ENCODE measurements around the gene MRS2.
"Not testable (repeated sequence)": the region's sequence is repeated elsewhere in the genome, so short reads cannot be mapped to it uniquely, and the experiment has no call there.

Gene MRS2

GRCh38 chr6:24402697-24403500 is at the start of gene MRS2:
MRS2 (plus strand) TSS chr6:24402936; CDS start chr6:24403047, 111 bp downstream.
- in situ Hi-C loops (cut with HindIII; ENCODE audit: low sequenced_read_pairs) = no loop called here

DNA sequence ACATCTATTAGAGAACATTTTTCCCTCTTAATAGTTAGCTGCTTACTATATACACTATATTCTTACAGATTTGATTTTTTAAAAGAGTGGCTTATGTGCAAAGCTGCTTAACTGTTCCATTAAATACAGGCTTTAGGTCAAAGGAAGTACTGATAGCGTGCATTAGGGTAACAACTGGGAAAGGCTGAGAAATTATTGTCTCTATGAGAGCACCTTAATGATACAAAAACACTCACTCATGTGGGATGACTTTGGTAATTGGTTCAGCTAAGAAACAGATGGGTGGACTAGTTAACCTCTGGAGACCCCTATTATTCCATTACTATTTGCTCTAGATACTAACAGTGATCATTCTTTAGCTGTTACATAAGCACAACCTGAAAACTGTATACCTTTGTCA is 48.9 kb upstream of the MRS2 start:
- in situ Hi-C loops (cut with HindIII; ENCODE audit: low sequenced_read_pairs) = no loop called here

DNA sequence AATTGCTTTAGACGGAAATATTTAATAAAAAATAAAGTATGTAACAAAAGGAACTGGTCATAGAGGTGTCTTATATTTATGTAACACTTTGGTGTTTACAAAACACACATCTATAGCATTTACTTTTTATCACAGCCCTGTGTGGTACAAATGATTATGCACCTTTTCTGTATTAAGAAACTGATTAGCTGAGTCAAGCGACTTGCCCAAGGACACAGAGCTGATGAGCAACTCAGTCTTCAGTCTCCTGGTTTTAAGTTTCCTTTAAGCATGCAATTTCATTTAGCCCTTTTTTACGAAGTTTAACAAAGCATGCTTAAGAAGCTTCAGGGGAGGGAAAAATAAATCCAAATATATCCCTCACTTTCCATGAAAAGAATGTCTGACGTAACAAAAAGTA is 47.3 kb upstream of the MRS2 start:
- in situ Hi-C loops (cut with HindIII; ENCODE audit: low sequenced_read_pairs) = no loop called here

DNA sequence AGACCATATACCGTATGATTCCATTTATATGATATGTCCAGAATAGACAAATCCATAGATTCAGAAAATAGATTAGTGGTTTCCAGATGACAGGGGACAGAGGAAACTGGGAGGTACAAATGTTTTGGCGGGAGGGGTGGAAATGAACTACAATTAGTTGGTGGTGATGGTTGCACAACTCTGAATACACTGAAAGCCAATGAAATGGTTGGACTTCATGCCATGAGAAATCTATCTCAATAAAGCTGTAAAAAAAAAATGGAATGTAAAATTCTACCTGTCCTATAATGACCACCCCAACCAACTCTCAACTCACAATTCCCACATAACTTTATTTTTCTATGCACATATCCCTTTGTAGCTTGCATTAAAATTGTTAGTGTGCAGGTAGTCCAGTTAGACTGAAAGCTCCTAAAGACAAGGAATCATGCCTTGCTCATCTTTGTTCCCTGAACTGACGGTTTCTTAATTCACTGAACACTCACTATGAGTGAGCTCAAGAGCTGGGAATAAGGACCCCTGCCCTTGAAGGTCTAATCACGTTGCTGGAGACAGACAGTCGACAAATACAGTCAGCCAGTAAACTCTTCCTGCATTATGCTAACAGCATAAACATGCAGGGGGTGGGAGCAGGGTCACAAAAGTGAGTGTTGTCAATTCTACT is 46.3 kb upstream of the MRS2 start:
- in situ Hi-C loops (cut with HindIII; ENCODE audit: low sequenced_read_pairs) = no loop called here

GRCh38 chr6:24357336-24358218 is 45.2 kb upstream of the MRS2 start, which contains the start of gene DCDC2:
DCDC2 (minus strand) TSS chr6:24358059; CDS start chr6:24357750, 309 bp downstream.
- in situ Hi-C loops (cut with HindIII; ENCODE audit: low sequenced_read_pairs) = no loop called here

DNA sequence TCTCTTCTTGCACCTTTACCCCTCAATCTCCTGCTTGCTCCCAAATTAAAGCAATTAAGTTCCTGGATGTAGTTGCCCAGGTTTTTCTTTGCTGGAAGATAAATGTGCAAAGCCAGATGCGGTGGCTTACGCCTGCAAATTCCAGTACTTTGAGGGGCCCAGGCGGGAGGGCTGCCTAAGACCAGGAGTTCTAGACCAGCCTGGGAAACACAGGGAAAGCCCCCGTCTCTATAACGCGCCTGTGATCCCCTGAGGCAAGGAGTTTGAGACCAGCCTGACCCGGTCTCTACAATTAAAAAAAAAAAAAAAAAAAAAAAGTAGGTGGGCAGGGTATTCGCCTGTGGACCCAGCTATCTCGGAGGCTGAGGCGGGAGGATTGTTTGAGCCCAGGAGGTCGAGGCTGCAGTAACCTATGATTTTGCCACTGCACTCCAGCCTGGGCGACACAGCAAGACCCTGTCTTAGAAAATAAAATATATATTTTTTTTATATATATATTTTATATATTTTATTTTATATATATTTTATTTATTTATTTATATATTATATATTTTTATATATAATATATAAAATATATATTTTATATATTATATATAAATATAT is 44.4 kb upstream of the MRS2 start:
- in situ Hi-C loops (cut with HindIII; ENCODE audit: low sequenced_read_pairs) = no loop called here

DNA sequence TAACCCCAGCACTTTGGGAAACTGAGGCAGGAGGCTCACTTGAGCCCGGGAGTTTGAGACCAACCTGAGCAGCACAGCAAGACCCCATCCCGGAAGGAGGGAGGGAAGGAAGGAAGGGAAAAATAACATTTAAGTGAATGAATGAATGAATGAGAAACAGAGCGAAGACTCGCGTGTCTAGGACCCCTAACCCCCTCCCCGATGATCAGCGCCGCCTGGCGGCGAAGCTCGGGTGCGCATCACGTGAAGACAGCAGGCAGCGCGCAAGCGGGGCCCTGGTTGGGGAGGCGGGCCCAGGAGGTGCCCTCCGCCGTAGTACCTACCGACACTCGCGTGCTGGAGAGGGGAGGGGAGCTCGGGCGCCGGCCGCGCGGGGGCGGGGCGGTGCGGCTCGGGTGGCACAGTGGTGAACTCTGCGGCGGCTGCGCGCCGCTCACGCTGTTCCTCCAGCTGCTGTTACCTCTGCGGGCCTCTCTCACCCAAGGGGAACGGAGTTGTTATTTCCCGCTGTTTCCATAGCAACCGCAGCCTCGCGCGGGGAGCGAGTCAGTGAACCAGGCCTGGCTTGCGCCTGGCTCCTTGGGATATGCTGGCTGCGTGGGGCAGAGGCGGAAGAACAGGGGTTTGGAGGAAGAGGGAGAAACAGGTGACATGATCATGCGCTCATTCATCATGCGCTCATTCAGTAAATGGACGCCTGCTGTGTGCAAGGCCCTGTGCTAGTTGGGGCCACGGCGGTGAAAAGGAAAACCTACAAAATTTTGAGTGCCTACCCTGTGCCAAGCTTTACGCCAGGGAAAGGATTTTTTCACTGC is 42.9 kb upstream of the MRS2 start:
- in situ Hi-C loops (cut with HindIII; ENCODE audit: low sequenced_read_pairs) = no loop called here

DNA sequence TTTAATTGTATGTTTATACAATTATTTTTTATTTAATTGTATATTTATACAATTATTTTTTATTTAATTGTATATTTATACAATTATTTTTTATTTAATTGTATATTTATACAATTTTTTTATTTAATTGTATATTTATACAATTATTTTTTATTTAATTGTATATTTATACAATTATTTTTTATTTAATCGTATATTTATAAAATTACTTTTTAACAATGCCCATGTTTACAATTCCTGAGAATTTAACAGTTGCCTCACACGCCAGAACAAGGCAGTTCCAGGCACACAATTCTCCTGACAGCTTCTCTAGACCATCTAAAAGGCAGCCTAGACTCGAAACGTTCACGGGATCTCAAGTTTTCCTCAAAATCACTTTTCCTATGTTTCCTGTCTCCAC is 40.4 kb upstream of the MRS2 start:
- in situ Hi-C loops (cut with HindIII; ENCODE audit: low sequenced_read_pairs) = not testable (repeated sequence)

- in situ Hi-C loops (cut with HindIII; ENCODE audit: low sequenced_read_pairs) = not testable (repeated sequence)
These were observed 37.6 kb upstream of the MRS2 start for GRCh38 chr6:24365103-24365633.

- in situ Hi-C loops (cut with HindIII; ENCODE audit: low sequenced_read_pairs) = no loop called here
These were observed 28.1 kb upstream of the MRS2 start for GRCh38 chr6:24374612-24375011.

- in situ Hi-C loops (cut with HindIII; ENCODE audit: low sequenced_read_pairs) = no loop called here
These were observed 25.9 kb upstream of the MRS2 start for GRCh38 chr6:24376871-24377270.

DNA sequence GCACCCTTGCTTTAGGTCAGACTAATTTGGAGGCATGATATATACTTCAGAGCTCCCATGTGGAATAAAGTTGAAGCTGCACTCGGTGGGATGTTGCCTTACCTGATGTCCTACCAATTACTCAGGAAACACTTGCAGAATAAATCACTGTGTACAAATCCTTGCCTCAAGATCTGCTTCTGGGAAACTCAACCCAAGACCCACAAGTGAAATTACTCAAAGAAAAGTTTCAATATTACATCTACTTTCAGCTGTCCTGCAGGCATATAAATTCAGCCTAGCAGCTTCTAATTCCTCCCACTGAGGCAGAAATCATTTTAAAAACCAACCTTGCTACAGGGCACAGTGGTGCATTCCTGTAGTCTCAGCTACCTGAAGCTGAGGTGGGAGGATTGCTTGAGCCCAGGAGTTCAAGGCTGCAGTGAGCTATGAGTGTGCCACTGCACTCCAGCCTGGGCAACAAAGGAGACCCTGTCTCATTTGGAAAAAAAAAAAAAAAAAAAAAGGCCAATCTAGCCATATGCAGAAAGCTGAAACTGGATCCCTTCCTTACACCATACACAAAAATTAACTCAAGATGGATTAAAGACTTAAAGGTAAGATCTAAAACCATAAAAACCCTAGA is 24.2 kb upstream of the MRS2 start:
- in situ Hi-C loops (cut with HindIII; ENCODE audit: low sequenced_read_pairs) = no loop called here

- in situ Hi-C loops (cut with HindIII; ENCODE audit: low sequenced_read_pairs) = no loop called here
These were observed 21.1 kb upstream of the MRS2 start for GRCh38 chr6:24381476-24382219.

DNA sequence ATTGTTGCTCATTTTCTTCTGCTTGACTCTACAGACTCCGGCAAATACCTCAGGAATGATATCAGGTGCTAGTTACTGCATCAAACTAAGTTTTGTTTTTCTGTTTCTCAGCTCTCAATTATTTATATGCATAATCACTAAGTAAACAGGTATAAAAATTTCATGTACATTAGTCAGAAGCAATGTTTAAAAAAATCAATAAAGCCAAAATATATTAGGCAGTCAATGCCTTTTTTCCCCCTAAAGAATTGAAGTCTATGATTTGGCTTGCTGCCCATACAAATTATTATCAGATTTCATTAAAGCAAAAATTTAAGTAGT is 20.6 kb upstream of the MRS2 start:
- in situ Hi-C loops (cut with HindIII; ENCODE audit: low sequenced_read_pairs) = no loop called here

DNA sequence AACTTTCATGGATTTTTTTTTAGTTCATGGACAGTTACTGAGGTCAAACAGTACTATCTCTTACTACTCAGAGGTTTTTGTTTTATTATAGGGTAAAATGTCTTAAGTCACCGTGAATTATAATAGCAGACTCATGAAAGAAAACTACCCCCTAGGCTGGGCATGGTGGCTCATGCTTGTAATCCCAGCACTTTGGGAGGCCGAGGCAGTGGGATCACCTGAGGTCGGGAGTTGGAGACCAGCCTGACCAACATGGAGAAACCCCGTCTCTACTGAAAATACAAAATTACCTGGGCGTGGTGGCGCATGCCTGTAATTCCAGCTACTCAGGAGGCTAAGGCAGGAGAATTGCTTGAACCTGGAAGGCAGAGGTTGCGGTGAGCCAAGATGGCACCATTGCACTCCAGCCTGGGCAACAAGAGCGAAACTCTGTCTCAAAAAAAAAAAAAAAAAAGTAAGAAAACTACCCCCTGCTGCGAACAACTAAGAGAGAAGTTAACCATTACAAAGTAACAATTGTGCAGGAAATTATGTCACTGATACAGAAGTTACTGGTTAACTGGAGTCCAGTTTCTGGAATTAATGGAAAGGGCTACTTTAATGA is 19.7 kb upstream of the MRS2 start:
- in situ Hi-C loops (cut with HindIII; ENCODE audit: low sequenced_read_pairs) = not testable (repeated sequence)

- in situ Hi-C loops (cut with HindIII; ENCODE audit: low sequenced_read_pairs) = not testable (repeated sequence)
These were observed 18.2 kb upstream of the MRS2 start for GRCh38 chr6:24384369-24385130.

- in situ Hi-C loops (cut with HindIII; ENCODE audit: low sequenced_read_pairs) = no loop called here
These were observed 17.0 kb upstream of the MRS2 start for GRCh38 chr6:24385536-24386269.

Data from DLD1 (cell line).